Psoas muscle (tissue), 8 donors: Measurements from ENCODE around the gene RORB. TPM values are rescaled to one million over a fixed set of nuclear protein-coding genes. Genes with fewer than 3 reads are reported as not detected.

Source experiments
- ATAC-seq, 4 donors: fragments of 200-7000 bp; cut with Tn5 transposase; one replicate each; pipeline ENCODE4 v1.9.1; 2020; ENCODE audit warnings: moderate library complexity in 3 of 4, mild to moderate bottlenecking in 2 of 4
- DNase-seq, 2 donors: peaks; one replicate each; pipeline ENCODE4 v3.0.0-alpha.2; 2020
- H3K27ac ChIP-seq: fragments of 200-600 bp; one replicate; pipeline ENCODE4 v1.8.0; 2022
- H3K27me3 ChIP-seq, 3 donors: fragments of 200-600 bp in 1 of 3; one replicate each; pipeline versions ENCODE4 v1.6.1 to v1.8.0; 2013 to 2022; ENCODE audit warnings: low read length in 2 of 3, mild to moderate bottlenecking in 2 of 3, moderate library complexity in 1 of 3; ENCODE audit not compliant: insufficient read depth in 3 of 3
- H3K36me3 ChIP-seq, 2 donors: fragments of 200-600 bp in 1 of 2; one replicate each; pipeline versions ENCODE4 v1.6.1 to v1.8.0; 2013 to 2022; ENCODE audit warnings: low read depth in 1 of 2, mild to moderate bottlenecking in 1 of 2, moderate library complexity in 1 of 2; ENCODE audit not compliant: insufficient read depth in 1 of 2
- H3K4me1 ChIP-seq: fragments of 200-600 bp; one replicate; pipeline ENCODE4 v1.8.0; 2022
- H3K4me3 ChIP-seq: fragments of 200-600 bp; one replicate; pipeline ENCODE4 v1.8.0; 2022; ENCODE audit warnings: mild to moderate bottlenecking
- H3K9me3 ChIP-seq: fragments of 200-600 bp; one replicate; pipeline ENCODE4 v1.8.0; 2022
- WGBS, 3 donors: extraction: QIAGEN DNeasy Blood & Tissue Kit; methylation state at CpG; one replicate each; pipeline versions ENCODE4 v1.1.6 to v1.1.7; 2013; 5-methylcytosine and 5-hydroxymethylcytosine counted together
- intact Hi-C, 2 donors: fragments of 100-400 bp; cut with DNase I; formaldehyde crosslinking; loops; one replicate each; pipeline versions ENCODE4 v1.11.0 to v1.14.2; 2022
- polyA plus RNA-seq, 3 donors: library from polyadenylated mRNA; stranded (reverse); fragments of 200-250 nt; gene quantifications; one replicate each; pipeline ENCODE4 v1.2.3, GENCODE V29; 2013
- total RNA-seq, 4 donors: library from RNA; stranded (reverse); fragmentation: NEBNext Ultra II Directional in 2 of 4; extraction: Animal tissue kit (Norgen Biotek cat#: 25700) in 2 of 4; gene quantifications; one replicate each; pipeline versions ENCODE4 v1.2.1 to v1.2.4, GENCODE V29; 2021 to 2023
- TF ChIP-seq, protein P1 (sequence below): fragments of 200-600 bp; IDR thresholded peaks from one replicate; pipeline ENCODE4 v1.8.0; 2022; ENCODE audit warnings: antibody characterized with exemption
- donor health status: healthy with polysubstance abuse.
- donor health status: DM: no; HTN: no; CAD: no; lungs with moderate emphysema.
- donor health status: Bipolar disorder and iron deficiency.
- donor health status: healthy.
- donor health status: DM: yes; HTN: yes; CAD: no.
- donor health status: DM: no; HTN: no; CAD: no.
- donor health status: DM: no; HTN: no; CAD: no.
- donor health status: DM: yes; HTN: yes; CAD: no.

The RORB gene
- total and polyA plus RNA-seq, 7 donors, result under 0.01 to 0.10 (median 0.02) TPM; not detected in 1

DNA sequence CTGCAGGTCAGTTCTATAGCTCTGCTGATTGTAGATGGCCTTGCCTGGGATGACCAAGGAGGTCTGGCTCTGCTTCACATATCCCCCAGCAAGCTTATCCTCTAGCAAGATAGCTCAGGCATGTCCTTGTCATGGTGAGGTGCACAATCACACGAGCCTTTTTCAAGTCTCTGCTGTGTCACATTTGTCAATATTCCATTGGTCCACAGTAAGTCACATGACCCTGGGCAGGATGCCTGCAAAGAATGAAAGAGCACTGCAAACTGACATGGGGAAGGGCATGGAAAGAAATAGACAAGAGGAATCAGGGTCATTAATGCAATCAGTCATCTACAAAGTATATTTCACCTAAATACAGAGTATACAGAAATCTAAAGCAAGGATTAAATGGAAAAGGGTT lies 142.0 kb downstream of the RORB start:
- WGBS, 3 donors, result 43 to 48% (median 46%) methylated on average over 1 of the region's 1 CpG

DNA sequence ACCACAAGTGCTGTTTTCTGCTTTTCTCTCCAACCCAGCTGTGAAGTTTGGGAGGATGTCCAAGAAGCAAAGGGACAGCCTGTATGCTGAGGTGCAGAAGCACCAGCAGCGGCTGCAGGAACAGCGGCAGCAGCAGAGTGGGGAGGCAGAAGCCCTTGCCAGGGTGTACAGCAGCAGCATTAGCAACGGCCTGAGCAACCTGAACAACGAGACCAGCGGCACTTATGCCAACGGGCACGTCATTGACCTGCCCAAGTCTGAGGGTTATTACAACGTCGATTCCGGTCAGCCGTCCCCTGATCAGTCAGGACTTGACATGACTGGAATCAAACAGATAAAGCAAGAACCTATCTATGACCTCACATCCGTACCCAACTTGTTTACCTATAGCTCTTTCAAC lies 145.2 kb downstream of the RORB start:
- DNase-seq, result no peak
- intact Hi-C loops, result no loop called here
- H3K27me3 ChIP-seq, result no peaks in the 10 kb centered on the region

More for the DNA sequence above, 142.0 kb downstream of the RORB start:
- no peaks in the 10 kb centered on the region for H3K9me3 ChIP-seq
- ATAC-seq, result no peak
- H3K27ac ChIP-seq, result no peak overlapping the region
- no peak for DNase-seq
- no peaks in the 10 kb centered on the region for H3K36me3 ChIP-seq
- H3K4me1 ChIP-seq, result no peaks in the 10 kb centered on the region
- no peaks in the 10 kb centered on the region for H3K27me3 ChIP-seq
- intact Hi-C loops, result no loop called here
- no peak overlapping the region for H3K4me3 ChIP-seq
- TF ChIP-seq, protein P1, sequence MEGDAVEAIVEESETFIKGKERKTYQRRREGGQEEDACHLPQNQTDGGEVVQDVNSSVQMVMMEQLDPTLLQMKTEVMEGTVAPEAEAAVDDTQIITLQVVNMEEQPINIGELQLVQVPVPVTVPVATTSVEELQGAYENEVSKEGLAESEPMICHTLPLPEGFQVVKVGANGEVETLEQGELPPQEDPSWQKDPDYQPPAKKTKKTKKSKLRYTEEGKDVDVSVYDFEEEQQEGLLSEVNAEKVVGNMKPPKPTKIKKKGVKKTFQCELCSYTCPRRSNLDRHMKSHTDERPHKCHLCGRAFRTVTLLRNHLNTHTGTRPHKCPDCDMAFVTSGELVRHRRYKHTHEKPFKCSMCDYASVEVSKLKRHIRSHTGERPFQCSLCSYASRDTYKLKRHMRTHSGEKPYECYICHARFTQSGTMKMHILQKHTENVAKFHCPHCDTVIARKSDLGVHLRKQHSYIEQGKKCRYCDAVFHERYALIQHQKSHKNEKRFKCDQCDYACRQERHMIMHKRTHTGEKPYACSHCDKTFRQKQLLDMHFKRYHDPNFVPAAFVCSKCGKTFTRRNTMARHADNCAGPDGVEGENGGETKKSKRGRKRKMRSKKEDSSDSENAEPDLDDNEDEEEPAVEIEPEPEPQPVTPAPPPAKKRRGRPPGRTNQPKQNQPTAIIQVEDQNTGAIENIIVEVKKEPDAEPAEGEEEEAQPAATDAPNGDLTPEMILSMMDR, result no peak

DNA sequence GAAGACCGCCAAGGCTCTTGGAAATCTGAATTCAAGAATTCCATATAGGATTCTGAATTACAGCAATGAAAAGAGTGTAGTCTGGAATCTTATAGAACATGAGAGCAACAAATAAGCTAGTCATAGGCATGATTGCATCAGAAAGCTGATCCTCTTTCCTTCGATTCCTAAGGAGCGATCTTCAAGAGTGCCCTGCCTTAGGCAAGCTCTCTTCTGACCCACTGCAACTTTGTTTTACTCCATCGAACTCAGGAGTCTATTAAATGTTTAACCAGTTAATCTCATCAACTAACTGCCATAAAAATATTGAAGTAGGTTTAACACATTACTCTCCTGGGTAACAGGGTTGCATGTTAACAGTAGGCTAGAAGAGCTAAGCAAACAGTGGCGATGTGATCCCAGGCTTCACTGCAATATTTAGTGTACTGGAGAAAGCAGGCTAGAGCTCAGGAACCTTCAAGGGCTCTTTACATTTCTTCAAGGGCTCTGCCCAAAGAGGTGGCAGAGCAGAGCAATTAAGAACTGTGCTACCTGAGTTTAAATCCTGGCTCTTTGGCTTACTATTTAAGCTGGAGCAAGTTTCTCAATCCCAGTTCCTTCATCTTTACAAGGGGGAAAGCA lies 146.3 kb downstream of the RORB start:
- TF ChIP-seq, protein P1, result no peak
- WGBS, 3 donors, result 79 to 83% (median 82%) methylated on average over 5 of the region's 5 CpGs
- intact Hi-C loops, result no loop called here

More for the DNA sequence above, 145.2 kb downstream of the RORB start:
- H3K27ac ChIP-seq, result no peak overlapping the region
- 85 to 90% (median 87%) methylated on average over 12 of the region's 12 CpGs for WGBS, 3 donors
- TF ChIP-seq, protein P1, result no peak
- no peaks in the 10 kb centered on the region for H3K36me3 ChIP-seq
- H3K4me1 ChIP-seq, result no peaks in the 10 kb centered on the region
- no peak for ATAC-seq
- no peak overlapping the region for H3K4me3 ChIP-seq
- H3K9me3 ChIP-seq, result no peaks in the 10 kb centered on the region

DNA sequence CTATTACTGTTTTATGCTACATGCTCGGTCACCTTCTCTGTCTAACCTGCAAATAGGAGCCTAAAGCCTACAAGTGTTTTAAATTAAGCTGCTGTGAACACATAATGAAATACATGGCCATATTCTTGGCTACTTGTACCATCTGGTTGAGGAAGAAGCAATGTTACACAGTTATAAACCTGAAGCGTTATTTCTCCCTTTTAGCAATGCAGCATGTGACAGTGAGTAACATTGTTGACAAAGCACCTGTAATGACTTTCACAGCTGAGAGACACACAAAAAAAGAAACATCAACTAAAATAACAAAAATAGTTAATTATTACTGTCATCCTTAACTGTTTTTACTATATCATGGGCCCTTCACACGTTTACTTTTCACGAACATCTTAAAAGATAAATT lies 146.9 kb downstream of the RORB start:
- intact Hi-C loops, result no loop called here
- no peak for DNase-seq
- H3K4me1 ChIP-seq, result no peaks in the 10 kb centered on the region
- no peaks in the 10 kb centered on the region for H3K36me3 ChIP-seq
- H3K27me3 ChIP-seq, result no peaks in the 10 kb centered on the region
- no peaks in the 10 kb centered on the region for H3K9me3 ChIP-seq
- H3K27ac ChIP-seq, result no peak overlapping the region
- no peak for ATAC-seq
- H3K4me3 ChIP-seq, result no peak overlapping the region
- TF ChIP-seq, protein P1, result no peak
- WGBS, 3 donors, result 75 to 80% (median 79%) methylated on average over 4 of the region's 4 CpGs

More for the DNA sequence above, 146.3 kb downstream of the RORB start:
- Histone ChIP-seq H3K4me1 (no peaks in the 10 kb centered on the region), H3K9me3 (no peaks in the 10 kb centered on the region), H3K4me3 (no peak overlapping the region), H3K27me3 (no peaks in the 10 kb centered on the region), H3K27ac (no peak overlapping the region), H3K36me3 (no peaks in the 10 kb centered on the region)
- ATAC-seq (no peak), DNase-seq (no peak)
